DOHH2 (cell line): ENCODE data around the gene LAMTOR1.

Experiments used
- EZH2phosphoT487 ChIP-seq: fragments of 200-600 bp; sonication (generic); IDR thresholded peaks from 2 replicates; pipeline ENCODE4 v1.6.1; 2017; ENCODE audit warnings: borderline replicate concordance, mild to moderate bottlenecking, antibody characterized with exemption, low read length, moderate library complexity, mixed read lengths
- TF ChIP-seq, protein P1 (sequence below): fragments of 200-600 bp; sonication (generic); IDR thresholded peaks from one replicate; pipeline ENCODE4 v1.5.1; 2014; ENCODE audit warnings: antibody characterized with exemption, mild to moderate bottlenecking, low read depth, low read length; ENCODE audit not compliant: poor library complexity, severe bottlenecking

DNA sequence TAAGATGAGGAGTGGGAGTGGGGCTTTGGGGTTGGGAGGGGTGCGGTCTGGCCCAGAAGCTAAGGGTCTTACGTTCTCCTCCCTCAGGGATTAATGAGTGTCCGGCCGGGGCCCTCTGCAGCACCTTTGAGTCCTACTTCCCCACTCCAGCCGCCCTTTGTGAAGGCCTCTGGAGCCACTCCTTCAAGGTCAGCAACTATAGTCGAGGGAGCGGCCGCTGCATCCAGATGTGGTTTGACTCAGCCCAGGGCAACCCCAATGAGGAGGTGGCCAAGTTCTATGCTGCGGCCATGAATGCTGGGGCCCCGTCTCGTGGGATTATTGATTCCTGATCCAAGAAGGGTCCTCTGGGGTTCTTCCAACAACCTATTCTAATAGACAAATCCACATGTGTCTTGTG lies 36.4 kb upstream of the LAMTOR1 start:
- no peak for TF ChIP-seq EZH2phosphoT487
- TF ChIP-seq, protein P1, sequence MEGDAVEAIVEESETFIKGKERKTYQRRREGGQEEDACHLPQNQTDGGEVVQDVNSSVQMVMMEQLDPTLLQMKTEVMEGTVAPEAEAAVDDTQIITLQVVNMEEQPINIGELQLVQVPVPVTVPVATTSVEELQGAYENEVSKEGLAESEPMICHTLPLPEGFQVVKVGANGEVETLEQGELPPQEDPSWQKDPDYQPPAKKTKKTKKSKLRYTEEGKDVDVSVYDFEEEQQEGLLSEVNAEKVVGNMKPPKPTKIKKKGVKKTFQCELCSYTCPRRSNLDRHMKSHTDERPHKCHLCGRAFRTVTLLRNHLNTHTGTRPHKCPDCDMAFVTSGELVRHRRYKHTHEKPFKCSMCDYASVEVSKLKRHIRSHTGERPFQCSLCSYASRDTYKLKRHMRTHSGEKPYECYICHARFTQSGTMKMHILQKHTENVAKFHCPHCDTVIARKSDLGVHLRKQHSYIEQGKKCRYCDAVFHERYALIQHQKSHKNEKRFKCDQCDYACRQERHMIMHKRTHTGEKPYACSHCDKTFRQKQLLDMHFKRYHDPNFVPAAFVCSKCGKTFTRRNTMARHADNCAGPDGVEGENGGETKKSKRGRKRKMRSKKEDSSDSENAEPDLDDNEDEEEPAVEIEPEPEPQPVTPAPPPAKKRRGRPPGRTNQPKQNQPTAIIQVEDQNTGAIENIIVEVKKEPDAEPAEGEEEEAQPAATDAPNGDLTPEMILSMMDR: no peak
